HG02678 (cell line): ENCODE data around the gene COX19.
A peak's percentile ranks its signal among the peaks of the same experiment; 100 is the strongest.
"Not testable (repeated sequence)": the region's sequence is repeated elsewhere in the genome, so short reads cannot be mapped to it uniquely, and the experiment has no call there.

Experiments
- ATAC-seq: cut with Tn5 transposase; IDR thresholded peaks from one replicate; pipeline ENCODE4 v1.9.1; 2021; ENCODE audit warnings: mild to moderate bottlenecking, moderate library complexity; ENCODE audit not compliant: unreplicated experiment

COX19 gene

GRCh38 chr7:949021-949934 is 26.1 kb downstream of the COX19 start:
- no peak for ATAC-seq

- ATAC-seq, result no peak
Measured at GRCh38 chr7:947391-948210, 27.7 kb downstream of the COX19 start.

- ATAC-seq, result no peak
Measured at GRCh38 chr7:946256-946996, 28.9 kb downstream of the COX19 start.

- ATAC-seq, result no peak
Measured at GRCh38 chr7:945556-946255, 29.6 kb downstream of the COX19 start.

GRCh38 chr7:945147-945555 is 30.2 kb downstream of the COX19 start:
- ATAC-seq, result no peak

GRCh38 chr7:944744-945143 is 30.6 kb downstream of the COX19 start:
- no peak for ATAC-seq

- not testable (repeated sequence) for ATAC-seq
Measured at GRCh38 chr7:943793-944192, 31.6 kb downstream of the COX19 start.

GRCh38 chr7:940599-941408 is 34.5 kb downstream of the COX19 start:
- no peak for ATAC-seq

GRCh38 chr7:939843-940242 is 35.5 kb downstream of the COX19 start:
- ATAC-seq, result no peak

GRCh38 chr7:938546-939185 is 36.7 kb downstream of the COX19 start:
- ATAC-seq, result no peak

- no peak for ATAC-seq
Measured at GRCh38 chr7:937856-938484, 37.4 kb downstream of the COX19 start.

GRCh38 chr7:936386-937054 is 38.8 kb downstream of the COX19 start:
- ATAC-seq, result peak; percentile 79

GRCh38 chr7:935874-936385 is 39.4 kb downstream of the COX19 start:
- ATAC-seq, result no peak

- ATAC-seq, result no peak
Measured at GRCh38 chr7:935164-935873, 40.0 kb downstream of the COX19 start.

GRCh38 chr7:934469-935163 is 40.7 kb downstream of the COX19 start:
- no peak for ATAC-seq

GRCh38 chr7:932651-932975 is 42.7 kb downstream of the COX19 start:
- no peak for ATAC-seq
